Neural cell (in vitro differentiated cells): ENCODE measurements around the gene ANKRD44.

Experiments
- CTCF ChIP-seq: fragments of 450-650 bp; IDR thresholded peaks from 2 replicates; pipeline ENCODE4 v1.5.1; 2014; ENCODE audit warnings: antibody characterized with exemption, mild to moderate bottlenecking, moderate library complexity; ENCODE audit not compliant: poor library complexity, severe bottlenecking
- EP300 ChIP-seq: fragments of 450-650 bp; conservative IDR thresholded peaks from 2 replicates; pipeline ENCODE4 v1.6.1; 2014; ENCODE audit warnings: antibody characterized with exemption, mild to moderate bottlenecking, moderate library complexity; ENCODE audit not compliant: poor library complexity, severe bottlenecking
- EZH2 ChIP-seq: fragments of 200-600, 300-800 bp; shearing (Covaris generic), sonication (generic); IDR thresholded peaks from 2 replicates; pipeline ENCODE4 v1.6.1; 2014; ENCODE audit warnings: antibody characterized with exemption, low read length, borderline replicate concordance, mild to moderate bottlenecking; ENCODE audit not compliant: insufficient read depth, poor library complexity, severe bottlenecking
- MXI1 ChIP-seq: fragments of 450-650 bp; conservative IDR thresholded peaks from 2 replicates; pipeline ENCODE4 v1.6.1; 2014; ENCODE audit warnings: antibody characterized with exemption, mild to moderate bottlenecking; ENCODE audit not compliant: poor library complexity, severe bottlenecking
- RAD21 ChIP-seq: fragments of 450-650 bp; conservative IDR thresholded peaks from 2 replicates; pipeline ENCODE4 v1.6.1; 2014; ENCODE audit warnings: antibody characterized with exemption, mild to moderate bottlenecking, moderate library complexity
- REST ChIP-seq: IDR thresholded peaks from 2 replicates; pipeline ENCODE4 v1.6.1; 2012; ENCODE audit warnings: borderline replicate concordance
- SMC3 ChIP-seq: fragments of 450-650 bp; conservative IDR thresholded peaks from 2 replicates; pipeline ENCODE4 v1.6.1; 2014; ENCODE audit warnings: antibody characterized with exemption, mild to moderate bottlenecking, moderate library complexity; ENCODE audit not compliant: poor library complexity
- TAF1 ChIP-seq: IDR thresholded peaks from 2 replicates; pipeline ENCODE4 v1.6.1; 2012; ENCODE audit warnings: low read depth

- TF ChIP-seq CTCF = no peak
- TF ChIP-seq EZH2 = no peak
- TF ChIP-seq SMC3 = peak; percentile 41
- no peak for TF ChIP-seq MXI1
- no peak for TF ChIP-seq TAF1
- TF ChIP-seq REST = peak; percentile 63
- no peak for TF ChIP-seq RAD21
- TF ChIP-seq EP300 = peak; percentile 53
Observed at GRCh38 chr2:196987649-196988364, 322.8 kb downstream of the ANKRD44 start.
